ENCODE data around the gene ZNF423.

The ZNF423 gene

DNA sequence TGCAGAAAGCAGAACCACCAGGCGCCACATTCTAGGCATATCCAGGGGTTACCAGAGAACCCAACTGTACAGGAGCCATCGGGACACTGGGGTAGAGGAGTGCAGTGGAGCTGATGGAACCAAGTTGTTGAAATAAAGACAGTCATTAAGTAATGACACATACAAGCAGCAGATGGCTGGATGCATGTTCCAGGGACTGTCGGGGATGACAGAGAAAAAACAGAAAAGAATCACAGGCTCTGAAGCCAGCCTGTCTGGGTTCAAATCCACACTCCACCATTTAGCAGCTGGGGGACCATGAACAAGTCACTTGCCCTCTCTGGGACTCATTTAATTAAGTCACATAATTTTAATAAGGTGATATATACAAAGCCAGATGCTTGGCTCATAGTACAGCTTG, 117.1 kb downstream of the ZNF423 start:
- H3K4me1 ChIP-seq: peaks cover 0 to 6% (median 0%) of the 10 kb centered on the region in 4 donors
- no peak overlapping the region for H3K4me3 ChIP-seq
- H3K27me3 ChIP-seq: peaks cover 0 to 3% of the 10 kb centered on the region in 2 donors
- H3K9me3 ChIP-seq: no peaks in the 10 kb centered on the region
- H3K27ac ChIP-seq: no peak overlapping the region
- no peak for DNase-seq
- TF ChIP-seq, protein P1, sequence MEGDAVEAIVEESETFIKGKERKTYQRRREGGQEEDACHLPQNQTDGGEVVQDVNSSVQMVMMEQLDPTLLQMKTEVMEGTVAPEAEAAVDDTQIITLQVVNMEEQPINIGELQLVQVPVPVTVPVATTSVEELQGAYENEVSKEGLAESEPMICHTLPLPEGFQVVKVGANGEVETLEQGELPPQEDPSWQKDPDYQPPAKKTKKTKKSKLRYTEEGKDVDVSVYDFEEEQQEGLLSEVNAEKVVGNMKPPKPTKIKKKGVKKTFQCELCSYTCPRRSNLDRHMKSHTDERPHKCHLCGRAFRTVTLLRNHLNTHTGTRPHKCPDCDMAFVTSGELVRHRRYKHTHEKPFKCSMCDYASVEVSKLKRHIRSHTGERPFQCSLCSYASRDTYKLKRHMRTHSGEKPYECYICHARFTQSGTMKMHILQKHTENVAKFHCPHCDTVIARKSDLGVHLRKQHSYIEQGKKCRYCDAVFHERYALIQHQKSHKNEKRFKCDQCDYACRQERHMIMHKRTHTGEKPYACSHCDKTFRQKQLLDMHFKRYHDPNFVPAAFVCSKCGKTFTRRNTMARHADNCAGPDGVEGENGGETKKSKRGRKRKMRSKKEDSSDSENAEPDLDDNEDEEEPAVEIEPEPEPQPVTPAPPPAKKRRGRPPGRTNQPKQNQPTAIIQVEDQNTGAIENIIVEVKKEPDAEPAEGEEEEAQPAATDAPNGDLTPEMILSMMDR (IDR thresholded peaks at IDR 0.05): no peak
- intact Hi-C loops (cut with DNase I; ENCODE audit: low total_unique reads): no loop called here
- H3K36me3 ChIP-seq: no peaks in the 10 kb centered on the region

DNA sequence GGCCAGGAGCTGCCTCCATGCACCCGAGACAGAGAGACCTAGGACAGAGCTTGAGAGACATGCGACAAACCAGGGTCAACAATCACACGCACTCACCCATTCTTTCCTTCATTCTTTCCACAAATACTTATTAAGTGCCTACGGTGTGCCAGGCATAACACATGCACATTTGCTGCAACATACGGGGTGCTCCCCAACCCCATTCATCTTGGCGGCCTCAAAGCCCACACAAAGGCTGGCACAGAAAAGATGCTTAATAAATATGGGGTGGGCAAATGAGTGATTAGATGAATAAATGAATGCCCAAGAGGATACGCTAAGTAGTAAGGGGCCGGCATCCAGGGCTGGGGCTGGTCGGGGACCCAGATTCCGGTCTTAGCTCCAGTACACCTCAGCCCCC, 117.9 kb downstream of the ZNF423 start:
- TF ChIP-seq, protein P1 (IDR thresholded peaks at IDR 0.05): no peak
- no peaks in the 10 kb centered on the region for H3K36me3 ChIP-seq
- H3K4me1 ChIP-seq: peaks cover 0 to 6% (median 0%) of the 10 kb centered on the region in 4 donors
- DNase-seq: no peak
- no peak overlapping the region for H3K4me3 ChIP-seq
- intact Hi-C loops (cut with DNase I; ENCODE audit: low total_unique reads): no loop called here
- H3K27me3 ChIP-seq: peaks cover 0 to 3% of the 10 kb centered on the region in 2 donors
- no peak overlapping the region for H3K27ac ChIP-seq
- H3K9me3 ChIP-seq: no peaks in the 10 kb centered on the region

DNA sequence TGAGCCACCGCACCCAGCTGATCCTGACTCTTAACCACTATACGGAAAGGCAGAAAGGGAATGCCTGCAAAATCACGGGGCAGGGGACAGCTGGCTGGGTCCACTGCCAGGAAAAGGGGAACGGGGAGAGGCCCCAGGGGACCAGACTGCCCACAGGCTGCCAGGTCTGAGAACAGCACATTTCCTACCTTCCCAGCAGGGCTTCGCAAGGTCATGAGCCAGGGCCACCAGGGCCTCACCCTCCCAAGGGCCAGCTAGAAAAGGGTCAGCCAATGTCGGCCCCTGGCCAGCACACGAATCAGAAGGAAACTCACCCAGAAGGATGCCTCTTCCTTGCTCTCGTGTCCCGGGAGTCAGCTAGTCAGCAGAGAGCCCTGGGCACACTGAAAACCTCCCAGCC, 118.4 kb downstream of the ZNF423 start:
- TF ChIP-seq, protein P1 (IDR thresholded peaks at IDR 0.05): no peak
- Histone ChIP-seq H3K4me3 (no peak overlapping the region), H3K27ac (no peak overlapping the region), H3K9me3 (no peaks in the 10 kb centered on the region), H3K4me1 (peaks cover 0 to 6% (median 0%) of the 10 kb centered on the region in 4 donors), H3K27me3 (peaks cover 0 to 3% of the 10 kb centered on the region in 2 donors), H3K36me3 (no peaks in the 10 kb centered on the region)
- intact Hi-C loops (cut with DNase I; ENCODE audit: low total_unique reads): no loop called here
- DNase-seq: no peak

DNA sequence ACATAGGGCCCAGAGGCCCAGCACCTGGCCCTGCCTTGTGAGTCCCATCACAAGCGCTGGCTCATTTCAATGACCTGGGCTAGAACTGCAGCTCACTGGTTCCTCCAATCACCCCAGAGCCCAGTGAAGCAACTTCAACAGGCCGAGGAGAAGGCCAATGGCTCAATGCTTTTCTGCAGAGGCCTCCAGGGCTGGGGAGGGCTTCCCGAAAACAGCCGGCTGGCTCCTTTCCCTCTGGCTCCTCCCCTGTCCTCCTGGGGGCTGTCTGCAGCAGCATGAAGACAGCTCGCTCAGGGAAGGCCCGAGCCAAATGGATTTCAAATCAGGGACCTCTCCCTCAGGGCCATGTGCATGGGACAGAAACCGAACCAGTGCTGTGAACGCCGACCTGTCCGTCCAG, 121.6 kb downstream of the ZNF423 start:
- H3K4me3 ChIP-seq: no peak overlapping the region
- no peaks in the 10 kb centered on the region for H3K27me3 ChIP-seq
- no peak overlapping the region for H3K27ac ChIP-seq
- DNase-seq: no peak
- TF ChIP-seq, protein P1 (IDR thresholded peaks at IDR 0.05): no peak
- H3K4me1 ChIP-seq: peaks cover 0 to 6% (median 0%) of the 10 kb centered on the region in 4 donors
- peaks cover 0 to 12% (median 0%) of the 10 kb centered on the region in 3 donors for H3K9me3 ChIP-seq
- intact Hi-C loops (cut with DNase I; ENCODE audit: low total_unique reads): no loop called here
- H3K36me3 ChIP-seq: peaks cover 0 to 12% (median 4%) of the 10 kb centered on the region in 3 donors

DNA sequence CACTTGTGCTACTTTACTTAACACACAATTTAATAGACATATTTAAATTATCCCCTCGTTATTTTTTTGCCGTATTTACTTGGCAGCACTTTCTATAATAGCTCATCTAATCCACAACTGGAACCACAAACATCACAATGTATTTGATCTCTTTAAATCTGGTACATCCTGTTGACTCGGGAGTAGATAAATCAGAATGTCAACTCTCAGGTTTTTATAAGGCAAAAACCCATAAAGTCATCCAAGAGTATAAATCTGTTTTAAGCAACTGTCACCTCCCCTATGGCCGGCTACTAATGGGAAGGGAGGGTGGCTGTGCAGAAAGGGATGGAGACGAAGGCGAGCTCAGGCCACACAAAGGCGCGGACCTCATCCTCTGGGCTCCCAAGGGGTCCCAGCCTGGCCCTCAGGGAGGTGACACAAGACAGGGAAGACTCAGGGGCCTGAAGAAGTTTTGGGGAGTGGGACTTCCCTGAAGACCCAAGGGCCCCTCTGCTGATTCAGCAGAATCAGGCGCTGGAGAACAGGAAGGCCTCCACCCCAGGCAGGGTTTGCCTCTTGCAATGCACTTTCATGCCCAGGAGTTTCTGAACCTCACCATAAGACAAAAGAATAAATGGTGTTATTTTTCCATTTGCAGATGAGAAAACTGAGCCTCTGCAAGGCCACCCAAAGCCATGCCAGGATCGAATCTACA, 122.5 kb downstream of the ZNF423 start:
- H3K4me1 ChIP-seq: peaks cover 0 to 6% (median 0%) of the 10 kb centered on the region in 4 donors
- no peaks in the 10 kb centered on the region for H3K27me3 ChIP-seq
- TF ChIP-seq, protein P1 (IDR thresholded peaks at IDR 0.05): no peak
- DNase-seq: no peak
- H3K4me3 ChIP-seq: no peak overlapping the region
- H3K9me3 ChIP-seq: peaks cover 0 to 12% (median 0%) of the 10 kb centered on the region in 3 donors
- no peak overlapping the region for H3K27ac ChIP-seq
- intact Hi-C loops (cut with DNase I; ENCODE audit: low total_unique reads): no loop called here
- H3K36me3 ChIP-seq: peaks cover 0 to 12% (median 4%) of the 10 kb centered on the region in 3 donors

Data from tibial artery (tissue), 4 donors.